Measurements from ENCODE around the gene NT5DC4.

GRCh38 chr2:112701052-112701451, 19.8 kb upstream of the NT5DC4 start:
- no peak for TF ChIP-seq CTCF (IDR thresholded peaks at IDR 0.05)
- no peak for TF ChIP-seq POLR2A (IDR thresholded peaks at IDR 0.05)

Measured in testis (tissue), 2 donors.